CD4-positive, alpha-beta T cell (primary cell): ENCODE data around the gene OPCML. TPM values are rescaled to one million over a fixed set of nuclear protein-coding genes. Genes with fewer than 3 reads are reported as not detected.

ENCODE experiments used
- ATAC-seq: fragments of 200-7000 bp; cut with Tn5 transposase; one replicate; pipeline ENCODE4 v1.10.0; 2022; ENCODE audit warnings: mild to moderate bottlenecking; ENCODE audit not compliant: poor library complexity
- CTCF ChIA-PET: fragments of 350-600 bp; sonication (Branson Sonifier 250); formaldehyde crosslinking; loops from one replicate; lab custom pipeline; 2021; ENCODE audit warnings: antibody characterized with exemption, inconsistent platforms; lab: Charles Lee
- POLR2A ChIA-PET: fragments of 350-600 bp; sonication (Branson Sonifier 250); formaldehyde crosslinking; loops from one replicate; lab custom pipeline; 2021; ENCODE audit warnings: antibody characterized with exemption, inconsistent platforms; lab: Charles Lee
- DNase-seq, 14 experiments: peaks; one replicate each; pipeline ENCODE4 v3.0.0-alpha.2; 2013 to 2020; ENCODE audit warnings: mixed read lengths in 2 of 14
- H3K27ac ChIP-seq, 2 donors: one replicate each; pipeline versions ENCODE4 v1.5.1 to v1.7.0; 2013; ENCODE audit warnings: low read length in 2 of 2, low read depth in 1 of 2, mild to moderate bottlenecking in 1 of 2
- H3K27me3 ChIP-seq, 2 experiments: 1 replicate in 1 of 2; 2 replicates in 1 of 2; pipeline versions ENCODE4 v1.6.1 to v1.7.0; 2013; ENCODE audit warnings: low read length in 2 of 2, control low read depth in 1 of 2, mild to moderate bottlenecking in 1 of 2, moderate library complexity in 1 of 2; ENCODE audit not compliant: insufficient read depth in 2 of 2, control insufficient read depth in 1 of 2
- H3K36me3 ChIP-seq: one replicate; pipeline ENCODE4 v1.6.1; 2013; ENCODE audit warnings: low read length, control low read depth; ENCODE audit not compliant: insufficient read depth
- H3K4me1 ChIP-seq: one replicate; pipeline ENCODE4 v1.6.1; 2013; ENCODE audit warnings: low read length, control low read depth; ENCODE audit not compliant: insufficient read depth
- H3K4me3 ChIP-seq: one replicate; pipeline ENCODE4 v1.5.1; 2013; ENCODE audit warnings: mild to moderate bottlenecking, low read length, moderate library complexity
- H3K9me3 ChIP-seq, 2 experiments: 1 replicate in 1 of 2; 2 replicates in 1 of 2; pipeline versions ENCODE4 v1.6.1 to v1.7.0; 2013; ENCODE audit warnings: low read length in 2 of 2, mild to moderate bottlenecking in 2 of 2, control low read depth in 1 of 2, moderate library complexity in 1 of 2; ENCODE audit not compliant: control insufficient read depth in 1 of 2, insufficient read depth in 1 of 2
- H3K27ac Mint-ChIP-seq: one replicate; pipeline ENCODE4 v1.8.0; 2020; ENCODE audit warnings: mixed read lengths
- H3K27me3 Mint-ChIP-seq: one replicate; pipeline ENCODE4 v1.8.0; 2021; ENCODE audit warnings: mixed read lengths
- H3K36me3 Mint-ChIP-seq: one replicate; pipeline ENCODE4 v1.8.0; 2021; ENCODE audit warnings: low read depth, mixed read lengths
- H3K4me1 Mint-ChIP-seq: one replicate; pipeline ENCODE4 v1.8.0; 2021; ENCODE audit warnings: low read depth, mixed read lengths
- H3K4me3 Mint-ChIP-seq: one replicate; pipeline ENCODE4 v1.8.0; 2020; ENCODE audit warnings: mild to moderate bottlenecking, mixed read lengths
- H3K9me3 Mint-ChIP-seq: one replicate; pipeline ENCODE4 v1.8.0; 2020; ENCODE audit warnings: mixed read lengths
- intact Hi-C, 2 experiments: fragments of 100-400 bp; cut with DNase I in 1 of 2; cut with micrococcal nuclease in 1 of 2; formaldehyde crosslinking; loops; one replicate each; pipeline versions ENCODE4 v1.15.1 to v1.9.0; 2023 to 2025; cut with DNase I, micrococcal nuclease
- total RNA-seq, 174 experiments: library from RNA in 2 of 174; stranded (reverse) in 2 of 174; gene quantifications; one replicate each; pipeline ENCODE4 v1.2.3 and lab custom pipeline; 2021 to 2026
- TF ChIP-seq, protein P1 (sequence below): fragments of 200-600 bp; IDR thresholded peaks from one replicate; pipeline ENCODE4 v1.8.0; 2022; ENCODE audit warnings: antibody characterized with exemption, mild to moderate bottlenecking

The OPCML gene
- total RNA-seq, 2 experiments from 2014 or later = not detected

DNA sequence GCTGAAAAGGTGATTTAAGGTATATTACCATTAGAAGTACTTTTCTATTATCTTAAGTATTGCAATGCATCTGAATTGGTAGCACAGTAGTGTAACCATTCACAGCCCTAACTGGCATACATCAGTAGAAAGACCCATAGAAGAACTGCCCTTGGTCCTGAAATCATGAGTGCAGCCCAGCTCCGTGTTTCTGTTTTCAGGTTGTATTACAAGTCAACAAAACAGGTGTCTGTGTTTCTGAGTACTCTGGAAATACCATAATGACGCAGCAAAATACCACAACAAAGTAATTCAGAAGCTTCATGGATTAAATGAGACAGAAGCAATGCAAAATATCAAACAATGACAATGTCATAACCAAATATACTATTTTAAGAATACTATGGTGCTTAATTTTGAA is 226.3 kb downstream of the OPCML start:
- TF ChIP-seq, protein P1, sequence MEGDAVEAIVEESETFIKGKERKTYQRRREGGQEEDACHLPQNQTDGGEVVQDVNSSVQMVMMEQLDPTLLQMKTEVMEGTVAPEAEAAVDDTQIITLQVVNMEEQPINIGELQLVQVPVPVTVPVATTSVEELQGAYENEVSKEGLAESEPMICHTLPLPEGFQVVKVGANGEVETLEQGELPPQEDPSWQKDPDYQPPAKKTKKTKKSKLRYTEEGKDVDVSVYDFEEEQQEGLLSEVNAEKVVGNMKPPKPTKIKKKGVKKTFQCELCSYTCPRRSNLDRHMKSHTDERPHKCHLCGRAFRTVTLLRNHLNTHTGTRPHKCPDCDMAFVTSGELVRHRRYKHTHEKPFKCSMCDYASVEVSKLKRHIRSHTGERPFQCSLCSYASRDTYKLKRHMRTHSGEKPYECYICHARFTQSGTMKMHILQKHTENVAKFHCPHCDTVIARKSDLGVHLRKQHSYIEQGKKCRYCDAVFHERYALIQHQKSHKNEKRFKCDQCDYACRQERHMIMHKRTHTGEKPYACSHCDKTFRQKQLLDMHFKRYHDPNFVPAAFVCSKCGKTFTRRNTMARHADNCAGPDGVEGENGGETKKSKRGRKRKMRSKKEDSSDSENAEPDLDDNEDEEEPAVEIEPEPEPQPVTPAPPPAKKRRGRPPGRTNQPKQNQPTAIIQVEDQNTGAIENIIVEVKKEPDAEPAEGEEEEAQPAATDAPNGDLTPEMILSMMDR = no peak
- Histone ChIP-seq H3K27me3 (no peaks in the 10 kb centered on the region), H3K4me3 (no peak overlapping the region), H3K9me3 (no peaks in the 10 kb centered on the region), H3K27ac (no peak overlapping the region), H3K4me1 (no peaks in the 10 kb centered on the region), H3K36me3 (no peaks in the 10 kb centered on the region)
- H3K9me3 Mint-ChIP-seq = peaks cover 5% of the 10 kb centered on the region
- CTCF ChIA-PET = no interaction called here
- ATAC-seq (no peak), DNase-seq (no peak)
- no peaks in the 10 kb centered on the region for H3K27me3 Mint-ChIP-seq
- H3K27ac Mint-ChIP-seq = no peak overlapping the region
- H3K4me1 Mint-ChIP-seq = no peaks in the 10 kb centered on the region
- no peak overlapping the region for H3K4me3 Mint-ChIP-seq
- no peaks in the 10 kb centered on the region for H3K36me3 Mint-ChIP-seq
- intact Hi-C loops = no loop called here
- POLR2A ChIA-PET = no interaction called here

GRCh38 chr11:133305208-133305956 is 226.9 kb downstream of the OPCML start:
- no peaks in the 10 kb centered on the region for H3K27me3 ChIP-seq
- H3K27ac ChIP-seq = no peak overlapping the region
- H3K4me1 ChIP-seq = no peaks in the 10 kb centered on the region
- no peaks in the 10 kb centered on the region for H3K36me3 Mint-ChIP-seq
- H3K4me3 ChIP-seq = no peak overlapping the region
- no peak for ATAC-seq
- ChIA-PET CTCF (no interaction called here), POLR2A (no interaction called here)
- H3K9me3 Mint-ChIP-seq = peaks cover 5% of the 10 kb centered on the region
- intact Hi-C loops = no loop called here
- no peaks in the 10 kb centered on the region for H3K36me3 ChIP-seq
- TF ChIP-seq, protein P1 = no peak
- no peak overlapping the region for H3K4me3 Mint-ChIP-seq
- no peak overlapping the region for H3K27ac Mint-ChIP-seq
- H3K27me3 Mint-ChIP-seq = no peaks in the 10 kb centered on the region
- no peaks in the 10 kb centered on the region for H3K4me1 Mint-ChIP-seq
- no peak for DNase-seq
- H3K9me3 ChIP-seq = peaks cover 0 to 3% of the 10 kb centered on the region in 2 experiments

DNA sequence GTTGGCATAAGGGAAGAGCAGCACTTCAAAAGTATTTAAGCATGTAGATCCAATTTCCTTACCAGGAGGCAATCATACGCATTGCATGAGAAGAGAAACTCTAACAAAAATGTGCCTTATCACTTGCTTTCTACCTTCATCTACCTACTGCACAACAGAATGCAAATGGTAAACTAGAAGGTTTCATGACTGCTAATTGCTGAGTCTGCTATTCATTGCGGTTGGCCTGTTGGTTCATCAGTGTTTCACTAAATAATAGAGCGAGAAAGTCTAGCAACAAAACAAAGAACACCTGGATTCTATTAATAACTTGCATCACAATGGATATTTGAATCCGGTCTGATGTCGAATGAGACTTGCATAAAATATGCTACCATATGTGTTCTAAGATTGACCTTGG is 229.0 kb downstream of the OPCML start:
- no peak for ATAC-seq
- ChIA-PET POLR2A (no interaction called here), CTCF (no interaction called here)

More for the DNA sequence above, 229.0 kb downstream of the OPCML start:
- Mint-ChIP-seq H3K4me3 (no peak overlapping the region), H3K27me3 (no peaks in the 10 kb centered on the region), H3K36me3 (no peaks in the 10 kb centered on the region), H3K27ac (no peak overlapping the region), H3K4me1 (no peaks in the 10 kb centered on the region), H3K9me3 (peaks cover 5% of the 10 kb centered on the region)
- Histone ChIP-seq H3K27ac (no peak overlapping the region), H3K4me1 (no peaks in the 10 kb centered on the region), H3K27me3 (no peaks in the 10 kb centered on the region), H3K4me3 (no peak overlapping the region), H3K36me3 (no peaks in the 10 kb centered on the region), H3K9me3 (peaks cover 0 to 3% of the 10 kb centered on the region in 2 experiments)
- intact Hi-C loops = no loop called here
- TF ChIP-seq, protein P1 = no peak
- DNase-seq = no peak
